Measurements from ENCODE around the gene RESP18.
"Not testable (repeated sequence)": the region's sequence is repeated elsewhere in the genome, so short reads cannot be mapped to it uniquely, and the experiment has no call there.

The RESP18 gene

GRCh38 chr2:219292616-219293015, 39.9 kb downstream of the RESP18 start:
- no peak for DNase-seq (ENCODE audit: low read depth, low spot score)

- no peak for DNase-seq (ENCODE audit: low read depth, low spot score)
These were observed 40.5 kb downstream of the RESP18 start for GRCh38 chr2:219291910-219292490.

GRCh38 chr2:219291394-219291793, 41.1 kb downstream of the RESP18 start:
- DNase-seq (ENCODE audit: low read depth, low spot score), result no peak

- no peak for DNase-seq (ENCODE audit: low read depth, low spot score)
These were observed 42.0 kb downstream of the RESP18 start for GRCh38 chr2:219290381-219291171.

GRCh38 chr2:219289537-219290361, 42.8 kb downstream of the RESP18 start:
- no peak for DNase-seq (ENCODE audit: low read depth, low spot score)

GRCh38 chr2:219289195-219289536, 43.4 kb downstream of the RESP18 start:
- DNase-seq (ENCODE audit: low read depth, low spot score), result no peak

- no peak for DNase-seq (ENCODE audit: low read depth, low spot score)
These were observed 44.8 kb downstream of the RESP18 start for GRCh38 chr2:219287580-219288265.

- not testable (repeated sequence) for DNase-seq (ENCODE audit: low read depth, low spot score)
These were observed 45.5 kb downstream of the RESP18 start for GRCh38 chr2:219287116-219287440.

- no peak for DNase-seq (ENCODE audit: low read depth, low spot score)
These were observed 46.0 kb downstream of the RESP18 start for GRCh38 chr2:219286436-219287115.

GRCh38 chr2:219285894-219286425, 46.6 kb downstream of the RESP18 start:
- peak; percentile 63 for DNase-seq (ENCODE audit: low read depth, low spot score)

GRCh38 chr2:219285373-219285735, 47.2 kb downstream of the RESP18 start:
- DNase-seq (ENCODE audit: low read depth, low spot score), result no peak

GRCh38 chr2:219284501-219285372, 47.8 kb downstream of the RESP18 start:
- no peak for DNase-seq (ENCODE audit: low read depth, low spot score)

- no peak for DNase-seq (ENCODE audit: low read depth, low spot score)
These were observed 49.5 kb downstream of the RESP18 start for GRCh38 chr2:219282943-219283581.

GRCh38 chr2:219282375-219282774, 50.2 kb downstream of the RESP18 start:
- DNase-seq (ENCODE audit: low read depth, low spot score), result no peak

- peak; percentile 28 for DNase-seq (ENCODE audit: low read depth, low spot score)
These were observed 51.0 kb downstream of the RESP18 start for GRCh38 chr2:219281588-219281987.

GRCh38 chr2:219280651-219281050, 51.9 kb downstream of the RESP18 start:
- no peak for DNase-seq (ENCODE audit: low read depth, low spot score)

GRCh38 chr2:219279916-219280516, 52.5 kb downstream of the RESP18 start:
- no peak for DNase-seq (ENCODE audit: low read depth, low spot score)

- peak; percentile 98 for DNase-seq (ENCODE audit: low read depth, low spot score)
These were observed 53.2 kb downstream of the RESP18 start, which contains the start of gene DNAJB2 for GRCh38 chr2:219279151-219279915. TSS of gene DNAJB2 (plus strand) at chr2:219279366. CDS start at chr2:219279834, 468 bp downstream.

All from ELF-1 (cell line).